HG02798 (cell line): Measurements from ENCODE around the gene TAS2R50.
"Not testable (repeated sequence)": the region's sequence is repeated elsewhere in the genome, so short reads cannot be mapped to it uniquely, and the experiment has no call there.

ENCODE experiments used
- ATAC-seq: cut with Tn5 transposase; IDR thresholded peaks from one replicate; pipeline ENCODE4 v1.9.1; 2021; ENCODE audit warnings: mild to moderate bottlenecking; ENCODE audit not compliant: unreplicated experiment, poor library complexity

The TAS2R50 gene

GRCh38 chr12:10986812-10987211 lies at the start of gene TAS2R50:
TAS2R50 (minus strand) TSS chr12:10986912; CDS start chr12:10986860, 52 bp downstream.
- no peak for ATAC-seq

- ATAC-seq: not testable (repeated sequence)
These were observed 47.2 kb upstream of the TAS2R50 start for GRCh38 chr12:11033959-11034358.

- ATAC-seq: no peak
These were observed 44.6 kb upstream of the TAS2R50 start, which contains the start of gene TAS2R31 for GRCh38 chr12:11031307-11031706. TAS2R31 (minus strand) TSS chr12:11031407; CDS start chr12:11031335, 72 bp downstream.

- ATAC-seq: no peak
These were observed 39.4 kb upstream of the TAS2R50 start for GRCh38 chr12:11026118-11026517.

GRCh38 chr12:11023387-11023786 lies 36.7 kb upstream of the TAS2R50 start:
- ATAC-seq: no peak

GRCh38 chr12:11022520-11022919 lies 35.8 kb upstream of the TAS2R50 start, which contains the start of gene TAS2R19:
TAS2R19 (minus strand) TSS chr12:11022620; CDS start chr12:11022571, 49 bp downstream.
- ATAC-seq: no peak

GRCh38 chr12:11016937-11017336 lies 30.2 kb upstream of the TAS2R50 start:
- ATAC-seq: no peak

GRCh38 chr12:11015775-11016430 lies 29.2 kb upstream of the TAS2R50 start:
- no peak for ATAC-seq

- ATAC-seq: no peak
These were observed 27.5 kb upstream of the TAS2R50 start for GRCh38 chr12:11014234-11014633.

GRCh38 chr12:11007608-11008007 lies 20.9 kb upstream of the TAS2R50 start:
- ATAC-seq: no peak

- no peak for ATAC-seq
These were observed 11.5 kb upstream of the TAS2R50 start, which contains the start of gene TAS2R20 for GRCh38 chr12:10998204-10998603. TAS2R20 (minus strand) TSS chr12:10998304; CDS start chr12:10997875, 429 bp downstream.

GRCh38 chr12:10994307-10994706 lies 7.6 kb upstream of the TAS2R50 start:
- no peak for ATAC-seq

GRCh38 chr12:10989107-10989506 lies 2.4 kb upstream of the TAS2R50 start:
- ATAC-seq: no peak

GRCh38 chr12:10982244-10982643 lies 4.5 kb downstream of the TAS2R50 start:
- no peak for ATAC-seq

GRCh38 chr12:10974965-10975364 lies 11.7 kb downstream of the TAS2R50 start:
- ATAC-seq: no peak

- no peak for ATAC-seq
These were observed 17.8 kb downstream of the TAS2R50 start for GRCh38 chr12:10968765-10969456.

GRCh38 chr12:10967409-10967808 lies 19.3 kb downstream of the TAS2R50 start:
- no peak for ATAC-seq

GRCh38 chr12:10966314-10966713 lies 20.4 kb downstream of the TAS2R50 start:
- no peak for ATAC-seq

GRCh38 chr12:10965476-10965875 lies 21.2 kb downstream of the TAS2R50 start:
- no peak for ATAC-seq

GRCh38 chr12:10960211-10960610 lies 26.5 kb downstream of the TAS2R50 start:
- ATAC-seq: no peak

GRCh38 chr12:10959804-10960203 lies 26.9 kb downstream of the TAS2R50 start:
- ATAC-seq: no peak

GRCh38 chr12:10957741-10958140 lies 29.0 kb downstream of the TAS2R50 start:
- no peak for ATAC-seq
